Neural cell (in vitro differentiated cells): ENCODE results near the gene CIB4. TPM values are rescaled to one million over a fixed set of nuclear protein-coding genes. Genes with fewer than 3 reads are reported as not detected.

Source experiments
- H2AFZ ChIP-seq: fragments of 200-600, 300-800 bp; sonication (generic), shearing (Covaris generic); 2 replicates; pipeline ENCODE4 v1.6.0; 2014; ENCODE audit warnings: low read depth, mild to moderate bottlenecking, antibody characterized with exemption, low read length, moderate library complexity
- H3F3A ChIP-seq: fragments of 200-600 bp; shearing (Covaris generic); 2 replicates; pipeline ENCODE4 v1.6.1; 2016; ENCODE audit warnings: mild to moderate bottlenecking, moderate library complexity, mixed read lengths, antibody characterized with exemption, low read length; ENCODE audit not compliant: insufficient read depth, poor library complexity, severe bottlenecking
- H3K27ac ChIP-seq: fragments of 200-600, 300-800 bp; sonication (generic), shearing (Covaris generic); 2 replicates; pipeline ENCODE4 v1.5.1; 2014; ENCODE audit warnings: mild to moderate bottlenecking, low read length, moderate library complexity
- H3K27me3 ChIP-seq: fragments of 300-800, 200-600 bp; sonication (generic), shearing (Covaris generic); 2 replicates; pipeline ENCODE4 v1.6.0; 2014; ENCODE audit warnings: mild to moderate bottlenecking, low read depth, low read length, moderate library complexity; ENCODE audit not compliant: insufficient read depth
- H3K36me3 ChIP-seq: fragments of 300-800, 200-600 bp; sonication (generic), shearing (Covaris generic); 2 replicates; pipeline ENCODE4 v1.5.1; 2014; ENCODE audit warnings: mild to moderate bottlenecking, antibody characterized with exemption, low read length, moderate library complexity; ENCODE audit not compliant: insufficient read depth
- H3K4me2 ChIP-seq: fragments of 300-800, 200-600 bp; sonication (generic), shearing (Covaris generic); 2 replicates; pipeline ENCODE4 v1.6.0; 2014; ENCODE audit warnings: mild to moderate bottlenecking, low read length
- H3K4me3 ChIP-seq: fragments of 300-800, 200-600 bp; sonication (generic), shearing (Covaris generic); 2 replicates; pipeline ENCODE4 v1.5.1; 2014; ENCODE audit warnings: mild to moderate bottlenecking, low read length, moderate library complexity
- H3K79me2 ChIP-seq: fragments of 200-600 bp; shearing (Covaris generic); replicated peaks from 2 replicates; pipeline ENCODE4 v1.6.0; 2014; ENCODE audit warnings: mild to moderate bottlenecking, low read length, moderate library complexity; ENCODE audit not compliant: insufficient read depth
- H3K9ac ChIP-seq: fragments of 300-800, 200-600 bp; sonication (generic), shearing (Covaris generic); 2 replicates; pipeline ENCODE4 v1.6.1; 2016; ENCODE audit warnings: mild to moderate bottlenecking, low read length, mixed read lengths
- H3K9me2 ChIP-seq: fragments of 200-600 bp; shearing (Covaris generic); 2 replicates; pipeline ENCODE4 v1.6.1; 2016; ENCODE audit warnings: mild to moderate bottlenecking, low read length, mixed read lengths; ENCODE audit not compliant: insufficient read depth
- H3K9me3 ChIP-seq: fragments of 200-600, 300-800 bp; sonication (generic), shearing (Covaris generic); 2 replicates; pipeline ENCODE4 v1.6.1; 2016; ENCODE audit warnings: mild to moderate bottlenecking, mixed run types, low read length, moderate library complexity, mixed read lengths
- H4K20me1 ChIP-seq: fragments of 200-600 bp; shearing (Covaris generic); 2 replicates; pipeline ENCODE4 v1.6.1; 2016; ENCODE audit warnings: mild to moderate bottlenecking, mixed run types; ENCODE audit not compliant: insufficient read depth
- CTCF ChIP-seq: fragments of 450-650 bp; IDR thresholded peaks from 2 replicates; pipeline ENCODE4 v1.5.1; 2014; ENCODE audit warnings: antibody characterized with exemption, mild to moderate bottlenecking, moderate library complexity; ENCODE audit not compliant: poor library complexity, severe bottlenecking
- EP300 ChIP-seq: fragments of 450-650 bp; conservative IDR thresholded peaks from 2 replicates; pipeline ENCODE4 v1.6.1; 2014; ENCODE audit warnings: antibody characterized with exemption, mild to moderate bottlenecking, moderate library complexity; ENCODE audit not compliant: poor library complexity, severe bottlenecking
- EZH2 ChIP-seq: fragments of 200-600, 300-800 bp; shearing (Covaris generic), sonication (generic); IDR thresholded peaks from 2 replicates; pipeline ENCODE4 v1.6.1; 2014; ENCODE audit warnings: antibody characterized with exemption, low read length, borderline replicate concordance, mild to moderate bottlenecking; ENCODE audit not compliant: insufficient read depth, poor library complexity, severe bottlenecking
- MXI1 ChIP-seq: fragments of 450-650 bp; conservative IDR thresholded peaks from 2 replicates; pipeline ENCODE4 v1.6.1; 2014; ENCODE audit warnings: antibody characterized with exemption, mild to moderate bottlenecking; ENCODE audit not compliant: poor library complexity, severe bottlenecking
- POLR2AphosphoS5 ChIP-seq: IDR thresholded peaks from 2 replicates; pipeline ENCODE4 v1.6.1; 2012
- RAD21 ChIP-seq: fragments of 450-650 bp; conservative IDR thresholded peaks from 2 replicates; pipeline ENCODE4 v1.6.1; 2014; ENCODE audit warnings: antibody characterized with exemption, mild to moderate bottlenecking, moderate library complexity
- REST ChIP-seq: IDR thresholded peaks from 2 replicates; pipeline ENCODE4 v1.6.1; 2012; ENCODE audit warnings: borderline replicate concordance
- SMC3 ChIP-seq: fragments of 450-650 bp; conservative IDR thresholded peaks from 2 replicates; pipeline ENCODE4 v1.6.1; 2014; ENCODE audit warnings: antibody characterized with exemption, mild to moderate bottlenecking, moderate library complexity; ENCODE audit not compliant: poor library complexity
- TAF1 ChIP-seq: IDR thresholded peaks from 2 replicates; pipeline ENCODE4 v1.6.1; 2012; ENCODE audit warnings: low read depth
- polyA plus RNA-seq: library from polyadenylated mRNA; depleted of rRNA; stranded (reverse); fragments of >200 nt; gene quantifications from 2 replicates; pipeline ENCODE4 v1.2.3, GENCODE V29; 2014

The CIB4 gene
- polyA plus RNA-seq, 1 donor from 2014 or later: not detected

- Histone ChIP-seq H3K9me3 (no peaks in the 10 kb centered on the region), H3F3A (no peaks in the 10 kb centered on the region), H3K27ac (no peak overlapping the region), H3K4me2 (no peak overlapping the region), H3K79me2 (no peaks in the 10 kb centered on the region), H3K27me3 (no peaks in the 10 kb centered on the region), H2AFZ (no peak overlapping the region), H3K9ac (no peak overlapping the region), H3K9me2 (no peaks in the 10 kb centered on the region), H3K36me3 (no peaks in the 10 kb centered on the region), H4K20me1 (no peaks in the 10 kb centered on the region), H3K4me3 (no peak overlapping the region)
- TF ChIP-seq EZH2: no peak
- TF ChIP-seq CTCF: no peak
- no peak for TF ChIP-seq REST
- TF ChIP-seq POLR2AphosphoS5: no peak
- no peak for TF ChIP-seq RAD21
- no peak for TF ChIP-seq SMC3
- no peak for TF ChIP-seq EP300
- TF ChIP-seq MXI1: no peak
- no peak for TF ChIP-seq TAF1
Observed at GRCh38 chr2:26681656-26682055, 40.5 kb upstream of the CIB4 start.

- H3K9me3 ChIP-seq: no peaks in the 10 kb centered on the region
- H3F3A ChIP-seq: no peaks in the 10 kb centered on the region
- no peaks in the 10 kb centered on the region for H3K79me2 ChIP-seq
- no peak overlapping the region for H3K27ac ChIP-seq
- no peaks in the 10 kb centered on the region for H3K27me3 ChIP-seq
- no peak overlapping the region for H3K4me2 ChIP-seq
- H3K36me3 ChIP-seq: no peaks in the 10 kb centered on the region
- no peak overlapping the region for H3K4me3 ChIP-seq
- H3K9me2 ChIP-seq: no peaks in the 10 kb centered on the region
- H4K20me1 ChIP-seq: no peaks in the 10 kb centered on the region
- H3K9ac ChIP-seq: no peak overlapping the region
- no peak for TF ChIP-seq REST
- no peak for TF ChIP-seq SMC3
- TF ChIP-seq TAF1: no peak
- no peak for TF ChIP-seq MXI1
- no peak for TF ChIP-seq EZH2
- no peak overlapping the region for H2AFZ ChIP-seq
Observed at GRCh38 chr2:26679867-26680266, 38.7 kb upstream of the CIB4 start.
